ENCODE results near the gene RRAGC. TPM values are rescaled to one million over a fixed set of nuclear protein-coding genes. Genes with fewer than 3 reads are reported as not detected.

The RRAGC gene
- total RNA-seq, 1 experiment from 2014 or later, result 11.4 TPM

DNA sequence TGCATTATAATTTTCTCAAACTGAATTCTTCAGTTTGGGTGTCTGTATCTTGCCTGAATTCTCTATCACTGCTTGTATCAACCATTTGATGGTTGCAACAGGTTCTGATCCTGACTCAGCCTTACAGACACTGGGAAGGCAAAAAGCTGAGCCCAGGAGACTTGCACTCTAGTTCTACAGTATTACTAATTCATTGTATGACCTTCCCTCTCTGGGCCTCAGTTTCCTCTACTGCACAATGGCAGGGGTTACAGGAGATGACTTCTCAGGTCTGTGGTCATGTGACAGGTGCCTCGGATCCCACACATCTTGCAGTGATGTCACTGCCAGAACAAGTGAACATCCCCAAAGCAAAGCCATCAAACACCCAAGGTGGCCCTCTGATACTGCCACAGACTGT lies 38.7 kb downstream of the RRAGC start:
- ATAC-seq (no peak), DNase-seq (ENCODE audit: low spot score) (no peak)
- TF ChIP-seq ATF1 (CRISPR knock-in tag; IDR thresholded peaks at IDR 0.05) (no peak), PRRX2 (CRISPR knock-in tag; IDR thresholded peaks at IDR 0.05) (no peak), RORB (CRISPR knock-in tag; IDR thresholded peaks at IDR 0.05) (no peak), FOXP1 (CRISPR knock-in tag; IDR thresholded peaks at IDR 0.05; ENCODE audit: borderline replicate concordance) (no peak), ZNF671 (CRISPR knock-in tag; IDR thresholded peaks at IDR 0.05) (no peak), ARID4B (CRISPR knock-in tag; IDR thresholded peaks at IDR 0.05; ENCODE audit: borderline replicate concordance) (no peak), MYBL2 (CRISPR knock-in tag; IDR thresholded peaks at IDR 0.05) (no peak), TEAD1 (CRISPR knock-in tag; IDR thresholded peaks at IDR 0.05) (no peak)
- TF ChIP-seq, protein P1, sequence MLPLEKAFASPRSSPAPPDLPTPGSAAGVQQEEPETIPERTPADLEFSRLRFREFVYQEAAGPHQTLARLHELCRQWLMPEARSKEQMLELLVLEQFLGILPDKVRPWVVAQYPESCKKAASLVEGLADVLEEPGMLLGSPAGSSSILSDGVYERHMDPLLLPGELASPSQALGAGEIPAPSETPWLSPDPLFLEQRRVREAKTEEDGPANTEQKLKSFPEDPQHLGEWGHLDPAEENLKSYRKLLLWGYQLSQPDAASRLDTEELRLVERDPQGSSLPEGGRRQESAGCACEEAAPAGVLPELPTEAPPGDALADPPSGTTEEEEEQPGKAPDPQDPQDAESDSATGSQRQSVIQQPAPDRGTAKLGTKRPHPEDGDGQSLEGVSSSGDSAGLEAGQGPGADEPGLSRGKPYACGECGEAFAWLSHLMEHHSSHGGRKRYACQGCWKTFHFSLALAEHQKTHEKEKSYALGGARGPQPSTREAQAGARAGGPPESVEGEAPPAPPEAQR (CRISPR knock-in tag; IDR thresholded peaks at IDR 0.05), result no peak
- TF ChIP-seq, protein P2, sequence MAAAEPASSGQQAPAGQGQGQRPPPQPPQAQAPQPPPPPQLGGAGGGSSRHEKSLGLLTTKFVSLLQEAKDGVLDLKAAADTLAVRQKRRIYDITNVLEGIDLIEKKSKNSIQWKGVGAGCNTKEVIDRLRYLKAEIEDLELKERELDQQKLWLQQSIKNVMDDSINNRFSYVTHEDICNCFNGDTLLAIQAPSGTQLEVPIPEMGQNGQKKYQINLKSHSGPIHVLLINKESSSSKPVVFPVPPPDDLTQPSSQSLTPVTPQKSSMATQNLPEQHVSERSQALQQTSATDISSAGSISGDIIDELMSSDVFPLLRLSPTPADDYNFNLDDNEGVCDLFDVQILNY (CRISPR knock-in tag; IDR thresholded peaks at IDR 0.05), result no peak
- H3K9me3 Mint-ChIP-seq, result peaks cover 7% of the 10 kb centered on the region
- no peak overlapping the region for H3K4me3 Mint-ChIP-seq
- peaks cover 19% of the 10 kb centered on the region for H3K27me3 Mint-ChIP-seq (ENCODE audit: low read depth)
- H3K36me3 Mint-ChIP-seq, result peaks cover 3% of the 10 kb centered on the region; the same call in 1 of the 2 replicates
- H3K27ac Mint-ChIP-seq, result no peak overlapping the region
- H3K4me1 Mint-ChIP-seq, result peaks cover 6% of the 10 kb centered on the region
- ChIA-PET POLR2A (no interaction called here), CTCF (interaction anchor here (1.0 to 4.0 kb wide), 3 partner anchors 14 to 293 kb away, joined by 3 to 42 read pairs (median 3); no protein-coding TSS in a partner anchor)

DNA sequence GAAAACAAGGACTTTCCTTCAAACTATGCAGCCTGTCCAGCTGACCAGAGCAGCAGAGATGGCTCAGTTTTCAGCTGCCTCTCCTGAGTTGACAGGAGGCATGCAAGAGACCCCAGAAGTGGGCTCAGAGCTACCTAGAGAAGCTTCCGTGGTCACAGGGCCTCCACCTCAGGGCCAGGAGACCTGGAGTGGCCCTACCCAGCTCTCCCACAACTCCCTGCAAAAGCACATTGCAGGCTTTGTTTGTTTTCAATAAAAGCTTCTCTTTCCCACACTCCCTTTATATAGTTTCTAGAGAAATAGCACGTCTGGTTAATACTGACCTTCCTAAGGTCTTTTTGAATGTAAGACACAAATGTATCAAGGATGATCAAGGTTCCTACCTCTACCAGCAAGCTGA lies 40.1 kb downstream of the RRAGC start:
- CTCF ChIA-PET, result interaction anchor here (0.6 to 4.0 kb wide), 25 partner anchors 8 to 1322 kb away, joined by 3 to 42 read pairs (median 8); partner anchors contain the start of gene MTF1
- H3K4me3 Mint-ChIP-seq, result 0 out of 2 replicates have a peak overlapping the region, but pooled peaks have one; percentile 79
- DNase-seq (ENCODE audit: low spot score), result no peak
- POLR2A ChIA-PET, result interaction anchor here (0.6 kb wide), 1 partner anchor 806 kb away, joined by 3 read pairs; no protein-coding TSS in a partner anchor
- peaks cover 13% of the 10 kb centered on the region for H3K4me1 Mint-ChIP-seq
- no peak for ATAC-seq
- H3K27ac Mint-ChIP-seq, result no peak overlapping the region
- peaks cover 7% of the 10 kb centered on the region for H3K9me3 Mint-ChIP-seq
- H3K36me3 Mint-ChIP-seq, result peaks cover 3% of the 10 kb centered on the region; the same call in 1 of the 2 replicates
- peaks cover 28% of the 10 kb centered on the region for H3K27me3 Mint-ChIP-seq (ENCODE audit: low read depth)
- TF ChIP-seq SOX15 (CRISPR knock-in tag; IDR thresholded peaks at IDR 0.05) (no peak), ZNF281 (CRISPR knock-in tag; IDR thresholded peaks at IDR 0.05) (no peak), OVOL2 (CRISPR knock-in tag; IDR thresholded peaks at IDR 0.05; ENCODE audit: borderline replicate concordance) (no peak), GABPB1 (CRISPR knock-in tag; IDR thresholded peaks at IDR 0.05) (no peak), CREB1 (CRISPR knock-in tag; IDR thresholded peaks at IDR 0.05) (no peak), NR1H2 (CRISPR knock-in tag; IDR thresholded peaks at IDR 0.05) (no peak), IRF2 (CRISPR knock-in tag; IDR thresholded peaks at IDR 0.05; ENCODE audit: borderline replicate concordance, low read depth) (no peak), HMGXB4 (CRISPR knock-in tag; IDR thresholded peaks at IDR 0.05) (no peak), FOXK1 (CRISPR knock-in tag; IDR thresholded peaks at IDR 0.05) (no peak)
- TF ChIP-seq, protein P3, sequence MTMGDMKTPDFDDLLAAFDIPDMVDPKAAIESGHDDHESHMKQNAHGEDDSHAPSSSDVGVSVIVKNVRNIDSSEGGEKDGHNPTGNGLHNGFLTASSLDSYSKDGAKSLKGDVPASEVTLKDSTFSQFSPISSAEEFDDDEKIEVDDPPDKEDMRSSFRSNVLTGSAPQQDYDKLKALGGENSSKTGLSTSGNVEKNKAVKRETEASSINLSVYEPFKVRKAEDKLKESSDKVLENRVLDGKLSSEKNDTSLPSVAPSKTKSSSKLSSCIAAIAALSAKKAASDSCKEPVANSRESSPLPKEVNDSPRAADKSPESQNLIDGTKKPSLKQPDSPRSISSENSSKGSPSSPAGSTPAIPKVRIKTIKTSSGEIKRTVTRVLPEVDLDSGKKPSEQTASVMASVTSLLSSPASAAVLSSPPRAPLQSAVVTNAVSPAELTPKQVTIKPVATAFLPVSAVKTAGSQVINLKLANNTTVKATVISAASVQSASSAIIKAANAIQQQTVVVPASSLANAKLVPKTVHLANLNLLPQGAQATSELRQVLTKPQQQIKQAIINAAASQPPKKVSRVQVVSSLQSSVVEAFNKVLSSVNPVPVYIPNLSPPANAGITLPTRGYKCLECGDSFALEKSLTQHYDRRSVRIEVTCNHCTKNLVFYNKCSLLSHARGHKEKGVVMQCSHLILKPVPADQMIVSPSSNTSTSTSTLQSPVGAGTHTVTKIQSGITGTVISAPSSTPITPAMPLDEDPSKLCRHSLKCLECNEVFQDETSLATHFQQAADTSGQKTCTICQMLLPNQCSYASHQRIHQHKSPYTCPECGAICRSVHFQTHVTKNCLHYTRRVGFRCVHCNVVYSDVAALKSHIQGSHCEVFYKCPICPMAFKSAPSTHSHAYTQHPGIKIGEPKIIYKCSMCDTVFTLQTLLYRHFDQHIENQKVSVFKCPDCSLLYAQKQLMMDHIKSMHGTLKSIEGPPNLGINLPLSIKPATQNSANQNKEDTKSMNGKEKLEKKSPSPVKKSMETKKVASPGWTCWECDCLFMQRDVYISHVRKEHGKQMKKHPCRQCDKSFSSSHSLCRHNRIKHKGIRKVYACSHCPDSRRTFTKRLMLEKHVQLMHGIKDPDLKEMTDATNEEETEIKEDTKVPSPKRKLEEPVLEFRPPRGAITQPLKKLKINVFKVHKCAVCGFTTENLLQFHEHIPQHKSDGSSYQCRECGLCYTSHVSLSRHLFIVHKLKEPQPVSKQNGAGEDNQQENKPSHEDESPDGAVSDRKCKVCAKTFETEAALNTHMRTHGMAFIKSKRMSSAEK (CRISPR knock-in tag; IDR thresholded peaks at IDR 0.05; ENCODE audit: borderline replicate concordance), result no peak
